Superior temporal gyrus (tissue), 1 donor: ENCODE results near the gene ATP2C2.
A peak's percentile ranks its signal among the peaks of the same experiment; 100 is the strongest.

Source experiments
- DNase-seq: peaks from one replicate; pipeline ENCODE4 v3.0.0-alpha.2; 2016; ENCODE audit errors: extremely low spot score

Gene ATP2C2

DNA sequence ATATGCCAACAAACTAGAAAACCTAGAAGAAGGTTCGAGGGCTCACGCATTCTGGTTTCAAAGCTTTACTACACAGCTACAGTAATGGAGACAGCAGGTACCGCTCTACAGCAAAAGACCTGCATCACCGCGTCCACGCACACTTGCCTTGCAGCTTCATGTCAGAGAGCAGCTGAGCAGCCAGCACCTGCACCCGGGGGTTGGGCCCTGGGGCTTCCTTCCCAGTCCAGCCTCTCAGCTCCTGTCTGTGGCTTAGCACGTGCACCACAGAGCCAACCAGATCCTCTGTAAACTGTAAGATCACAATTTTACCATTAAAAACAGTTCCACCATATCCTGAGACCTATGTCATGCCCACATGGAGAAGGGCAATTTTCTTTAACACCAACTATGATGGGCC lies 120.8 kb downstream of the ATP2C2 start:
- no peak for DNase-seq

DNA sequence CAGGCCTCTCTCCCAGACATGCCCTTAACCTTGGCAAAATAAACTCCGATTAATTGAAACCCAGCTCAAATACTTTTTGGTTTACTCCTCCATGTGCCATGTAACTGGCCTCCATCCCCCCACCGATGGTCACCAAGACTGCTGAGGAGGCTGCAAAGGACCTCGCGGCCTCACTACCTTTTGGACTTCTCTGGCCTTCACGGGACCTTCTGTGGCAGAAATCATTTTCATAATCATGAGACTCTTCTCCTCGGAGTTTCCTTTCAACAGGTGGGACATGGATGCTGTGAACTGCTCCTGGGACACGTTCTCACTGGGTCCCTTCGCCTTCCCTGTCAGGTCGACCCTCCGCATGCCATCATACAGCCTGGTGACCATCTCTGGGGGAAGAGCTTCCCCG lies 127.2 kb downstream of the ATP2C2 start:
- no peak for DNase-seq

DNA sequence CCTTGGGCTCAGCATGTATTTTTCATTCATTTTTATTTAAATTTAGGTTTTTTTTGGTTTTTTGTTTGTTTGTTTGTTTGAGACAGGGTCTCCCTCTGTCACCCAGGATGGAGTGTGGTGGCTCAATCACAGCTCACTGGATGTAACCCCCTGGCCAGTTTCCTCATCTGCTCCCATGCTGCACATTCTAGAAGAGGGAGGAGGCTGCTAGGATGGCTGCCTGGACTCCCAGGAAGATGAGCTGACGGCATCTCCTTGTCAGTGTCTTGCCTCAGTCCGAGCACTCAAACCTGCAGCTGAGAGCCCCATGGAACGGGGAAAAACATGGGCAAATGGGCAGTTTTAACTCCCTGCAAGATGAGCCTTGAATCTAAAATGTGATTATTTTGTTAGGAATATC lies 128.7 kb downstream of the ATP2C2 start:
- DNase-seq: no peak

DNA sequence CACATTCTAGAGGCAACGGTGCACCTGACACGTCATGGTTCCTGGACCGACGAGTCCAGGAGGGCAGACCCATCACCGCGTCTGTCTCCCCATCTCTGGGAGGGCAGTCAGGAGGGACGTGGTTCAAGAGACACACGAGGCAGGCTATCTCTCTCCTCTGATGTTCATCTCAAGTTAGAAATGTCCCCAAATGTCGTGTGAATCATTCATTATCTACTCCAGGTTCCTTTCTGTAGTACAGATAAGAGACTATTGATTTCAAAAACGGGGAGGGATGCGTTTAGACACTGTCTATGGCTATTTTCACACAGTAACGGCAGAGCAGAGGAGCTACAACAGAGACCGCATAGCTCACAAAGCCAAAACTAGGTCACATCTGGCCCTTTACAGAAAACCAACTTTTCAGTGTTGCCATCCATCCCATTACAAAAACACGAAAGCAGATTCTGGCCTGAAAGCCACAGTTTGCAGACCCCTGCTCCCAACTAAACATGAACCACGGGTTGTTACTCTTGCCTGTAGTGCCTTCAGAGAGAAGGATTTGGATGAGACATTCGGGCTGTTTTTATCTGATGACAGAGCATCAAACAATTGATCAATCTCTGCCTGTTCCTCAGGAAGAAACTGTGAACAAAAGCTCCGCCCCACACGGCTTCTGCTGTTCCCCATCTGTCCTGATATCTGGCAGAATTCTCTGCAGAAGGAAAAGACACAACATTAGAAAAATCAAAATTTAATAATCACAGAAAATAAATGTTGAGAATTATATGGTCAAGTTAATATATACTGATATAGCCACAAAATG lies 129.3 kb downstream of the ATP2C2 start:
- DNase-seq: no peak

DNA sequence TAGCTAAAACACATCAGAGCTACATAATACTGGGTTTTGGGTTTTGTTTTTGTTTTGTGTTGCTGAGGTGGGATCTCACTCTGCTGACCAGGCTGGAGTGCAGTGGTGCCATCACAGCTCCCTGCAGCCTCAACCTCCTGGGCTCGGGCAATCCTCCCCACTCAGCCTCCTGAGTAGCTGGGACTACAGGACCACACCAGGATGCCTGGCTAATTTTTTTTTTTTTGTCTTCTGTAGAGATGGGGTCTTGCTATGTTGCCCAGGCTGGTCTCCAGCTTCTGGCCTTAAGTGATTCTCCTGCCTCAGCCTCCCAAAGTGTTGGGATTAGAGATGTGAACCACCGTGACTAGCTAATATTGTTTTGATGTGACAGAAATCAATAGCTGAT lies 129.9 kb downstream of the ATP2C2 start:
- no peak for DNase-seq

DNA sequence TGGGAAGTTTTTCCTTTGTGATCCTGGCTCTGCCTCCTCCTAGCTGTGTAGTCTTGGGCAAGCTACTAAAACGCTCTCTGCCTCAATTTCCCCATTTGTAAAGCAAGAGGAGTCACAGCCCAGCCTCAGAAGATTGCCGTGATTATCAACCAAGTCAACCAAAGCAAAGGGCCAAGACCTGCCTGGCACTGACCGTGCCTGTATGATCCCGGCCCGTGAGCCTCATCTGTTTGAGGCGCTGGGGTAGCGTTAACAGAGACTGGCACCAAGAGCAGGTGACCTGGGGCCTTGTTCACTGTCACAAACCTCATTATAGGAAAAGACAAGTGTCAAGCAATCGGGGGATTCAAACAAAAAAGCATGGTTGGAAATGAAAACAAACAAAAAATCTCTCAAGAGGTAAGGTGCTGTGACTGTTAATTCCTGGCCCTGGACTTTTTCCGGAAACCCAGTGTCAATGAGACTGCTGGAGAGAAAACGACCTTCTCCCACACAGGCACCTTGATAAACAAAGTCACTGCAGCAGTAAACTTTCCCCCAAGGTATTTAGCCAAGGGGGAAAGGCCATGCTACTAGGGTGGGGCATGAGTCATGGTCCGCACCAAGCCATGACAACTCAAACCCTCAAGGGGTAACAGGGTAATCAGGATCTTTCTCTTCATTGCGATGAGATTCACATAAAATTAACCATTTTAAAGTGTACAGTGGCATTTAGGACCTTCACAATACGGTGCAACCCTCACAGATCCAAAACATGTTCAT lies 130.7 kb downstream of the ATP2C2 start:
- DNase-seq: no peak

DNA sequence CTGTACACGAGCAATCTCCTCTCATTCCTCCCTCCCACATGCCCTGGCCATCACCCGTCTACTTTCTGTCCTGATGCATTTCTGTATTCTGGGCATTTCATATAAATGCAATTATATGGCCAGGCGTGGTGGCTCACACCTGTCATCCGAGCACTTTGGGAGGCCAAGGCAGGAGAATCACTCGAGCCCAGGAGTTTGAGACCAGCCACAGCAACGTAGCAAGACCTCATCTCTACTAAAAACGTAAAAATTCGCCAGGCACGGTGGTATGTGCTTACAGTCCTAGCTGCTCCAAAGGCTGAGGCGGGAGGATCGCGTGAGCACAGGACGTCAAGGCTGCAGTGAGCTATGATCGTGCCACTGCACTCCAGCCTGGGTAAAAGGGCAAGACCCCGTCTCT lies 131.3 kb downstream of the ATP2C2 start:
- DNase-seq: no peak

DNA sequence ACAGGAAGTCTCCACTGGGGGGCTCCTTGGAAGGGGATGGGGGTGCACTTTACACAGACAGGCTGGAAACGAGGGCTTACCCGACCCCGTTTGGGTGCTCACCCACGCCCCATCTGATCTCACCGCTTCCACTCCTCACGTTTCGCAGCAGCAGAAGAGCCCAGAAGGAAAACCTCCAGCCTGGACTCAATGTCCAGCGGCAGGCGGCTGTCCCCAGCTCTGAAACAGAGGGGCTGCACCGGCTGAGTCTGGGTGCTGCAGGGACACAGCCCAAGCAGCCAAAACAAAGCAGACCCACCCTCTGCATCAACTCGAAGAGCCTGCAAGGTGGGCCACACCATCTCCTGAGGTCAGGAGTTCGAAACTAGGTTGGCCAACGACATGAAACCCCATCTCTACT lies 132.2 kb downstream of the ATP2C2 start:
- no peak for DNase-seq

DNA sequence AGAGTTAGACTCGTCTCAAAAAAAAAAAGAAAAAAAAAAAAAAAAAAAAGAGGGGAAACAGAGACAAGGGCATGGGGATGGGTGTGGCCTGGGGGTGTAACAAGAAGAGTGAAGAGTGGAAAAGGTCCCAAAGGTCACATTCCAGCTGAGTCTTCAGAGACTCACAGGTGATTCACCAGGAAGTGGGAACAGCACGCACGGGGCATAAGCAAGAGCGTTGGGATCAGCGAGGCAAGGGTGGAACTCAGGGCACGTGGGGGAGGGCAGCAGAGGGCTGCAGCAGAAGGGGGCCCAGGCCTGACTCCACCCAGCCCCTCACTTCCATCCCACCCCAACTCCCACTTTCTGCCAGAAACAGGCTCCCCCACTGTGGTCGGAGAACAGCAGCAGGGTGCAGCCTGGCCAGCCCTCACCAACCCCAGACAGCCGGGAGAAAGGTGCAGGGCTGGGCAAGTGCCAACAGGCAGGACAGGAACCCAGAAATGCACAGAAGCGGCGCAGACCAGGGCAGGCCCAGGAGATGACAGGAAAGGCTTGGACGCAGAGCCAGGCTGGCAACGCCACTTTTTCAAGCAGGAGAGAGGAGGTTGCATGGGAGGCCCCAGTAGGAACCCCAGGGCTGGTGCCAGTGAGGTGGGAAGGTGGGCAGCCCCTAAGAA lies 132.9 kb downstream of the ATP2C2 start:
- no peak for DNase-seq

DNA sequence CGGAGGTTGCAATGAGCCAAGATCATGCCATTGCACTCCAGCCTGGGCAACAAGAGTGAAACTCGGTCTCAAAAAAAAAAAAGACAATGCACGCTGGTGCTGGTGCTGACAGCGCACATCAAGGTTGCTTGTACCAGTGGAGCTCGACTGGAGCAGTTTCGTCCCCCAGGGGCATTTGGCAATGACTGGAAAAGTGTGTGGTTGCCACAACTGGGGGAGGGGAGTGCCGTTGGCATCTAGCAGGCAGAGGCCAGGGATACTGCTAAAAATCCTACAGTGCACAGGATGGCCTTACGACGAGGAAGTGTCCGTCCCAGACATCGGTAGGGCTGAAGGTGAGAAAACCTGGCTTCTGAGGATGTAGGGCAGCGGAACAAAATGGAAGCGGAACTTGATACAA lies 133.7 kb downstream of the ATP2C2 start:
- DNase-seq: no peak

DNA sequence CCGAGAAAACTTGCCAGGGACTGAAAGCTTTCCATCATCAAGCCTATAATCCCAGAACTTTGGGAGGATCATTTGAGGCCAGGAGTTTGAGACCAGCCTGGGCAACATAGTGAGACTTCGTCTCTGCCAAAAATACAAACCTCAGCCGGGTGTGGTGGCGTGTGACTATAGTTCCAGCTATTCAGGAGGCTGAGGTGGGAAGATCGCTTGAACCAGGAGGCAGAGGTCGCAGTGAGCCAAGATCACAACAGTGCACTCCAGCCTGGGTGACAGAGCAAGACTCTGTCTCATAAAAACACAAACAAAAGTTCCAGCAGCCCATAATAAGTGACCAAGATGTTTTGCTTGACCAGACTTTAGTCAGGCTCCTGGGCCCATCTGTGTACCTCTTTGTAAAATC lies 134.2 kb downstream of the ATP2C2 start:
- no peak for DNase-seq

DNA sequence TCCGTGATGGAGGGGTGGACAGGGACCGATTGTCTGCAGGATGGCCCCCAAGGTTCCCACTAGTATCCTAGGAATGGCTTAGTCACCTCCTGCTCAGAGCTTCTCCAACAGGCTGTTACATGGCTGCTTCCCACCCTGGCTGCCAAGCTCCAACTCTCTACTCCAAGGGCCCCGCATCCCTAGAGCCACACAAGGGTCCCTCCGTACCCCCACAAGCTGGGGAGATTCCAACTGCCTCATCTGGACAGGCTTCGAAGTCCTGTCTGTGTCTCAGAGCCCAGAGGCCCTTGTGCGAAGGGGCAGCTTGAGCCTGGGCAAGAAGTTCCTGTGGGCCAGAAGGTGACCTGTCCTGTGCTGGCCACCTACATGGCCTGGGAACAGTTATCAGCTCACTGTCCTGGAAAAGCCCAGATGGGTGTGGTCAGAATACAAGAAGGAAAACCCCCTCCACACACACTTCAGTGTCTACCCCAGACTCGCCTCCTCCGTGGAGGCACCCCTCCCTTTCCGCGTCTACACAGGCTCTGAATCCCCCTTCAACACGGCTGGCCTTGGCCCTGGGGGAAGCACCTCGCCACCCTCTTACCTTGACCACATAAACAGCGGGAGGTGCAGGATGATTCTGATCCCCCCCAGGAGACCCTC lies 135.5 kb downstream of the ATP2C2 start:
- DNase-seq: no peak

DNA sequence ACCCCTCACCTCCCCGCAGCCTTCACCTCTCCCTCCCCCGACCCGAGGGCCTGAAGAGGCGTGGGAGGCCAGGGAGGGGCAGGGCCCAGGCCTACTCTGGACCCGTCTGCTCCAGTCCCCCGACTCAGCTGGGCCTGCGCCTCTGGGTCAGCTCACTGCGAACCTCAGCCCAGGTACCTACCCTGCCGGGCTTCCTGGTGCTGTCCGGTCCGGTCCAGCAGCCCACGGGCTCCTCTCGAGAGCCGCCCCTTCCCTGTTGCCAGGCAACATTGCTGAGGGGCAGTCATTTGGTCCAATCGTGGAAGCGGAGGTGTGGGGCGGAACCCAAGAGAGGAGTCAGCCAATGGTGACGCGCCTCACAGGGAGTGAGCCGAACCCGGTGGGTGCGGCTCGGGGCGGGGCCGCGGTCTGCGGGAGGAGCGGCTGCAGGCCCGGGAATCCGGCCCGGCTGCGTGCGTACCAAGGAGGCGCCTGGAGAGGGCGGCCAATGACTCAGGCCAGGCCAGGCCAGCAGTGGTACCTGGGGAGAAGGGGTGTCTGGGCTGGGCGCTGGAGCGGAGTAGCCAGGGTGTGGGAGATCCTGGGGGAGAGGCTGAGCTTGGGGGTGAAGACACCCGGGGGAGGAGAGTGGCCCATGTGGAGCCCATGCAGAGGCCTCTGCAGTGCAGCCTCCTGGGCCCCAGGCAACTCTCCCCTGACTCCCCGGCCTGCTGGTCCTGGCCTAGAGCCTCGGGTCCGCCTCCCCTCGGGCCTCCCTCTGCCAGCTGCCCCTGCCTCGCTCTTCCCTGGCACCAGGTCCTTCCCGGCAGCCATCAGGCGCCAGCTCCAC lies 136.3 kb downstream of the ATP2C2 start, which contains the start of gene MEAK7:
TSS of gene MEAK7 (minus strand) at position 240 of the 829 bp plus-strand sequence. CDS start 6,573 bp downstream, outside the sequence.
- DNase-seq: peak; percentile 100

DNA sequence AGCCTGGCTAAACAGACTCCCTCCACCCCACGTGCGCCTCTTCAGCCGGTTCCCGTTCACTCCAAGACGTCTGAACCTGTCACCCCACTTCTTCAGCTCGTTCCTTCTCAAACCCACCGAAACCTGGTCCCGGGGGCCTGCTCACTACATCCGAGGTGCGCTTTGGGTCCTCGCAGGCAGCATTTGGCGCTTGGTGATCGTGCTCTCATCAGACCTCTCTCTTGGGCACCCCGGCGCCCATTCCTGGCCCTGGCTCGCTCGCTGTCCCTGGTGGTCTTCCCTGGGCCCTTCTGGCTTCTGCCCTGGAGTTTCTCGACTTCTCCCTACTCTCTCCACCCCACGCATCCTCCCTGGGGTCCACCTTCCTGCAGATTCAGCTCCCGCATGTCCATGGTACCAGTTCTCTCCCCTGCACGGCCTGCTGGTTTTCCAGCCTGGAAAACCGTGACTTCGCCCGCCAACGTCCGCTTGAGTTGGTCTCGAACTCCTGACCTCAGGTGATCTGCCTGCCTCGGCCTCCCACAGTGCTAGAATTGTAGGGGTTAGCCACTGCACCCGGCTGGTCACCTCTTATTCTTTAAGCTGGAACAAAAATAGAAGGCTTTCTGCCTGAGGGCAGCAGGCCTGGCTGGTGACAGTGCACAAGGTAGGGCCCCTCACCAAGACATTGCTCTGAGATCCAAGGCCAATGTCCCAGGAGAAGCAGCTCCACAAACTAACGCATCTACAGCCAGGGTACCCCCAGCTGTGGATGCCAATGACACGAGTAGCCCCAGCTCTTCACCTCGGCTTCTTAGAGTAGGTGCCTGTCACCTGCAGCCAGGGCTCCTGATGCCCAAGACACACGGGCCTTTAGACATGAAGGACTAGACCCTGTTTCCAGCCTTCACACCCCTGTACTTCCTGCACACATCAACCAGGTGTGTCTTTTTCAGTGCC lies 137.2 kb downstream of the ATP2C2 start:
- no peak for DNase-seq

DNA sequence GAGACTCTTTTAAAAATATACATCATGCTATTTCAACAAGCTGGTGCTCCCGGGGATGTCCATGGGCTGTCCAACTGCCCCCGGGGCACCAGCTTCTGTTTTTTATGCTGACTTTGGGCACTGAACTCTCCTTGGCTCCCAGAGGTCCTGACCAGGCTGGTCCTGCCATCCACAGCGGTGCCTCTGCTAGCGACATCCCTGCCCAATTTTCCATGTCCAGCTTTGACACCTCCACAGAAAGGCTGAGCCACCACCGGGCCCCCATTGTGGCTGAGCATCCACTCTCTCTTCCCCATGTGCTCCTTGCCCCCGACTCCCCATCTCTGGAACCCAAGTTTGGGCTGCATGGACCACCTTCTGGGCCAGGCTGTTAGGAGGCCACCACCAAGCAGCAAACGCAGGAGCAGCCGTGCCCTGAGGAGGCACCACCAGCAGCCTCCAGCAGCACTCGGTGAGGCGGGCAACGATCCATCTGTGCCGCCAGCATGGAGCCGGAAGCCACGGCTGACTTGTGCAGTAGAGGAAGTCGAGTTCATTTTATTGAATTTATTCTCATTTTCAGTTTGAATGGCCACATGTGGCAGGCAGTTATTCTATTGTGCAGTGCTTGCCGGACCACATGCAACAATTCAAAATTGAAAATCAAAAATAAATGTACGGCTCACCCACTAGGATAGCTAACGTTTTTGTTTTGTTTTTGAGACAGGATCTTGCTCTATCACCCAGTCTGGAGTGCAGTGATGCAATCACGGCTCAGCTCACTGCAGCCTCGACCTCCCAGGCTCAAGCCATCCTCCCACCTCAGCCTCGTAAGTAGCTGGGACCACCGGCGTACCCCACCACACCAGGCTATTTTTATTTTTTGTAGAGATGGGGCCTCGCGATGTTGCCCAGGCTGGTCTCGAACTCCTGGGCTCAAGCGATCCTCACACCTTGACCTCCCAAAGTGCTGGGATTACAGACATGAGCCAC lies 139.0 kb downstream of the ATP2C2 start:
- no peak for DNase-seq

DNA sequence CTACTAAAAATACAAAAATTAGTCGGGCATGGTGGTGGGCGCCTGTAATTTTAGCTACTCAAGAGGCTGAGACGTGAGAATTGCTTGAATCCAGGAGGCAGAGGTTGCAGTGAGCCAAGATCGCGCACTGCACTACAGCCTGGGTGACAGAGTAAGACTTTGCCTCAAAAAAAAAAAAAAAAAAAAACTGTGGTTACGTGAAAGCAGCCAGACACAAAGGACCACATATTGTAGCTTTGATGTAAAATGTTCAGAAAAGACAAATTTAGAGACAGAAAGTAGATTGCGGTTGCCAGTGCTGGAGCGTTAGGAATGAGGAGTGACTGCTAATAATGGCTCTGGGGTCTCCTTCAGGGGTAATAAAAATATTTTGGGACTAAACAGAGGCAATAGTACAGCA lies 140.2 kb downstream of the ATP2C2 start:
- no peak for DNase-seq

DNA sequence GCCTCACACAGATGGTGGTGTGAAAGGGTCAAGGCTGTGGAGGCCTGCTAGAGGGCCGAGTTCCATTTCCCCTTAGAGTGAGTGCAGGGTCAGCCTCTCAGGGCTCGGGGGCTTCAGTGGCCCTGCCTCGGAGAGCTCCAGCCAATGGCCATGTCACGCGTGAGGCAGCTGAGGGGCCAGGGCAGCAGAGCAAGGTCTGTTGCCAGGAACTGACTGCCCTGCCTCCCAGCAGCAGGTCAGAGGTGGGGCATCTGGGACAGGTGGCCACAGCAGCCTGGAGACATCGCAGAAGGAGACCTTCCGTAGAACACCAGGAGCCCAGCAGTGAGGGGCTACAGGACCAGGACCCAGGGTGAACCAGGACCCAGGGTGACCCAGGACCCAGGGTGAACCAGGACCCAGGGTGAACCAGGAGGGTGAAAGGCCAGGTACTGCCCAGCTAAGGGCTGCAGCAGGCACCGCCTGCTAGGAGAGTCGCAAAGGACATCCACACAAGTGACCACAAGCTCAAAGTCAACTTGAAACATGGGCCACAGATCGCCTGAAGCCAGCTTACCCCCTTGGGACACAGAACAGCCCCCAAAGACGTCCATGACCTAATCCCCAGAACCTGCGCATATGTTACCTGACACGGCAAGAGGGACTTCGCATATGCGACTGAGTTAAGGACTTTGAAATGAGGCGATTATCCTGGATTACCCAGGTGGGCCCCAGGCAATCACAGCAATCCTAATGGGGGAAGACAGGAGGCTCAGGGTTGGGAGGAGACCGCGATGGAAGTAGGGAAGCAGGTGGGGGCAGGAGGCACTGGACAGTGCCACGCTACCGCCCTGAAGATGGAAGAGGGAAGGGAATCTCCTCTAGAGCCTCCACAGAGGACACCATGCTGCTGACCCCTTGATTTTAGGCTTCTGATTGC lies 141.0 kb downstream of the ATP2C2 start:
- DNase-seq: no peak
